Fibroblast of pulmonary artery (primary cell): ENCODE measurements around the gene FBXW2.

ENCODE experiments used
- DNase-seq: peaks from one replicate; pipeline ENCODE4 v3.0.0-alpha.2; 2010; ENCODE audit warnings: low read depth
- H3K4me3 ChIP-seq: replicated peaks from 2 replicates; pipeline ENCODE4 v1.5.1; 2011; ENCODE audit warnings: low read depth, mild to moderate bottlenecking, control low read depth, low read length, moderate library complexity
- CTCF ChIP-seq: IDR thresholded peaks from 2 replicates; pipeline ENCODE4 v1.5.1; 2011; ENCODE audit warnings: mild to moderate bottlenecking, control low read depth, low read length, inconsistent platforms; ENCODE audit errors: missing control alignments

Gene FBXW2

GRCh38 chr9:120761006-120761405 is 32.2 kb downstream of the FBXW2 start:
- no peak for DNase-seq
- TF ChIP-seq CTCF, result no peak
- no peak overlapping the region for H3K4me3 ChIP-seq

- no peak for DNase-seq
- no peak for TF ChIP-seq CTCF
- H3K4me3 ChIP-seq, result no peak overlapping the region
Measured at GRCh38 chr9:120759755-120760400, 33.3 kb downstream of the FBXW2 start.

GRCh38 chr9:120758544-120758943 is 34.7 kb downstream of the FBXW2 start:
- H3K4me3 ChIP-seq, result no peak overlapping the region
- no peak for DNase-seq
- no peak for TF ChIP-seq CTCF

GRCh38 chr9:120757026-120757913 is 35.9 kb downstream of the FBXW2 start:
- no peak for TF ChIP-seq CTCF
- DNase-seq, result no peak
- no peak overlapping the region for H3K4me3 ChIP-seq

GRCh38 chr9:120756531-120756930 is 36.7 kb downstream of the FBXW2 start:
- DNase-seq, result no peak
- TF ChIP-seq CTCF, result no peak
- H3K4me3 ChIP-seq, result no peak overlapping the region

- no peak overlapping the region for H3K4me3 ChIP-seq
- DNase-seq, result peak; percentile 62
- peak; percentile 87 for TF ChIP-seq CTCF
Measured at GRCh38 chr9:120755810-120756434, 37.3 kb downstream of the FBXW2 start.
